ENCODE results near the gene EPAS1.

DNA sequence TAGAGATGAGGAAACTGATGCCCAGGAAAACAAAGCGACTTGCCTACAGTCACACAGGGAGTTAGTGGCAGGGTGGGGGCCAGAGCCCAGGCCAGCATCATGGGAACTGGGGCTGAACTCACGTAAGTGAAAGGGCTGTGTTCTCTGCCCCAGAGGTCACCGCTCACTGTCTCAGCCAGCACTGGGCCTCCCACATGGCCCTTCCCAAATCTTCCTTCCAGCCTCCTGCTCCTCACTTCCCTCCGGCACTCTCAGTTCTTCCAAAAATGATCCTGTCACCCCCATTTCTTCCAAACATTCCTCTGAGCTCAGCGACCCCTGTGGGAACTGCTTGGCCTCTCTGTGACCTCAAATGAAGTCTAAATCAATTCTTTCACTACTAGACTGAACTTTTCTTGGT is 91.7 kb downstream of the EPAS1 start:
- no peak for TF ChIP-seq ELF4 (IDR thresholded peaks at IDR 0.05)
- TF ChIP-seq SP1 (IDR thresholded peaks at IDR 0.05), result no peak
- TF ChIP-seq NFRKB (IDR thresholded peaks at IDR 0.05), result no peak
- no peak for TF ChIP-seq LEF1 (IDR thresholded peaks at IDR 0.05; ENCODE audit: borderline replicate concordance)
- no peak for TF ChIP-seq SUZ12 (IDR thresholded peaks at IDR 0.05)
- no peak for TF ChIP-seq ARNT (IDR thresholded peaks at IDR 0.05)
- no peak for TF ChIP-seq BHLHE40 (IDR thresholded peaks at IDR 0.05; ENCODE audit: borderline replicate concordance)
- no peak for TF ChIP-seq FOXA1 (IDR thresholded peaks at IDR 0.05)
- no peak for TF ChIP-seq HDGF (IDR thresholded peaks at IDR 0.05; ENCODE audit: borderline replicate concordance)
- TF ChIP-seq, protein P1, sequence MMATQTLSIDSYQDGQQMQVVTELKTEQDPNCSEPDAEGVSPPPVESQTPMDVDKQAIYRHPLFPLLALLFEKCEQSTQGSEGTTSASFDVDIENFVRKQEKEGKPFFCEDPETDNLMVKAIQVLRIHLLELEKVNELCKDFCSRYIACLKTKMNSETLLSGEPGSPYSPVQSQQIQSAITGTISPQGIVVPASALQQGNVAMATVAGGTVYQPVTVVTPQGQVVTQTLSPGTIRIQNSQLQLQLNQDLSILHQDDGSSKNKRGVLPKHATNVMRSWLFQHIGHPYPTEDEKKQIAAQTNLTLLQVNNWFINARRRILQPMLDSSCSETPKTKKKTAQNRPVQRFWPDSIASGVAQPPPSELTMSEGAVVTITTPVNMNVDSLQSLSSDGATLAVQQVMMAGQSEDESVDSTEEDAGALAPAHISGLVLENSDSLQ (IDR thresholded peaks at IDR 0.05), result no peak
- TF ChIP-seq FOXM1 (IDR thresholded peaks at IDR 0.05; ENCODE audit: borderline replicate concordance), result no peak

All from HEK293T (cell line).